Measurements from ENCODE around the gene CENPP.
A peak's percentile ranks its signal among the peaks of the same experiment; 100 is the strongest.

The CENPP gene

GRCh38 chr9:92615790-92616189 lies 290.0 kb downstream of the CENPP start:
- H3K27ac ChIP-seq, result no peak overlapping the region
- TF ChIP-seq, protein P1, sequence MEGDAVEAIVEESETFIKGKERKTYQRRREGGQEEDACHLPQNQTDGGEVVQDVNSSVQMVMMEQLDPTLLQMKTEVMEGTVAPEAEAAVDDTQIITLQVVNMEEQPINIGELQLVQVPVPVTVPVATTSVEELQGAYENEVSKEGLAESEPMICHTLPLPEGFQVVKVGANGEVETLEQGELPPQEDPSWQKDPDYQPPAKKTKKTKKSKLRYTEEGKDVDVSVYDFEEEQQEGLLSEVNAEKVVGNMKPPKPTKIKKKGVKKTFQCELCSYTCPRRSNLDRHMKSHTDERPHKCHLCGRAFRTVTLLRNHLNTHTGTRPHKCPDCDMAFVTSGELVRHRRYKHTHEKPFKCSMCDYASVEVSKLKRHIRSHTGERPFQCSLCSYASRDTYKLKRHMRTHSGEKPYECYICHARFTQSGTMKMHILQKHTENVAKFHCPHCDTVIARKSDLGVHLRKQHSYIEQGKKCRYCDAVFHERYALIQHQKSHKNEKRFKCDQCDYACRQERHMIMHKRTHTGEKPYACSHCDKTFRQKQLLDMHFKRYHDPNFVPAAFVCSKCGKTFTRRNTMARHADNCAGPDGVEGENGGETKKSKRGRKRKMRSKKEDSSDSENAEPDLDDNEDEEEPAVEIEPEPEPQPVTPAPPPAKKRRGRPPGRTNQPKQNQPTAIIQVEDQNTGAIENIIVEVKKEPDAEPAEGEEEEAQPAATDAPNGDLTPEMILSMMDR (conservative IDR thresholded peaks at IDR 0.05; ENCODE audit: low read depth), result no peak
- ChIA-PET CTCF (interaction anchor here (0.6 to 0.8 kb wide), 2 partner anchors 19 to 313 kb away, joined by 3 read pairs; no protein-coding TSS in a partner anchor), POLR2A (ENCODE audit: low non-redundant PET) (no interaction called here)
- no peak for DNase-seq (ENCODE audit: low spot score)

- DNase-seq (ENCODE audit: low spot score), result no peak
- ChIA-PET CTCF (interaction anchor here (0.6 to 0.8 kb wide), 2 partner anchors 18 to 314 kb away, joined by 3 read pairs; no protein-coding TSS in a partner anchor), POLR2A (ENCODE audit: low non-redundant PET) (no interaction called here)
- no peak overlapping the region for H3K27ac ChIP-seq
- TF ChIP-seq, protein P1 (conservative IDR thresholded peaks at IDR 0.05; ENCODE audit: low read depth), result no peak
Measured at GRCh38 chr9:92616199-92616641, 290.5 kb downstream of the CENPP start.

GRCh38 chr9:92616655-92617111 lies 290.9 kb downstream of the CENPP start:
- ChIA-PET POLR2A (ENCODE audit: low non-redundant PET) (no interaction called here), CTCF (no interaction called here)
- DNase-seq (ENCODE audit: low spot score), result no peak
- peak overlapping the region; percentile 2; the same call in 1 of the 2 replicates for H3K27ac ChIP-seq
- TF ChIP-seq, protein P1 (conservative IDR thresholded peaks at IDR 0.05; ENCODE audit: low read depth), result no peak

GRCh38 chr9:92617195-92617813 lies 291.6 kb downstream of the CENPP start:
- ChIA-PET POLR2A (ENCODE audit: low non-redundant PET) (no interaction called here), CTCF (no interaction called here)
- H3K27ac ChIP-seq, result peak overlapping the region; percentile 2
- TF ChIP-seq, protein P1 (conservative IDR thresholded peaks at IDR 0.05; ENCODE audit: low read depth), result no peak
- no peak for DNase-seq (ENCODE audit: low spot score)

DNA sequence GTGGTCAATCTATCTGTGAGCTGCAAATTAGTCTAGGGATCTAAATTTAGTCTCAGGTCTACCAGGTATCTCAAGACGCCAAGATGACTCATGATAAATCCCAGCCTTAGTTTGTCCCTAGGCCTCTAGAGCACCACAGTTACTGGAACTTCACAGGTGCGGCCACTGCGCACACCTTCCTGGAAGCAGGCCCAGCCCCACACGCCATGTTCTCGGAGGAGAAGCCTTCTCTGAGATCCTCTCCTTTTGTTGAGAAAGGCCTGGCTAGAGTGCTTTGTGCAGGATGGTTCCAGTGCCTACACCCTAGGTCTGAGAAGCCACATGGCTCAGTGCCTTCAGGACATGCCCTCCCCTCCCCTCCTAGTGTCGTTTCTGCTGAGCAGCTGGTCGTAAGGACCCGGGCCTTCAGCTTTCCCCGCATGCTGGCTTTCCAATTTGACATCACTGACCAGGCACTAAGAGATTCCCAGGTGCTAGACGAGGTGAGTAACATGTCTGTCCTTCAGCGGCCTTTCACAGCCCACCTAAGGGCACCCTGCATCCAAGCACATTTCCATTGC lies 292.3 kb downstream of the CENPP start:
- TF ChIP-seq, protein P1 (conservative IDR thresholded peaks at IDR 0.05; ENCODE audit: low read depth), result no peak
- ChIA-PET POLR2A (ENCODE audit: low non-redundant PET) (no interaction called here), CTCF (no interaction called here)
- DNase-seq (ENCODE audit: low spot score), result no peak
- H3K27ac ChIP-seq, result peak overlapping the region; percentile 5

- no peak overlapping the region for H3K27ac ChIP-seq
- POLR2A ChIA-PET (ENCODE audit: low non-redundant PET), result no interaction called here
- CTCF ChIA-PET, result no interaction called here
- no peak for DNase-seq (ENCODE audit: low spot score)
- TF ChIP-seq, protein P1 (conservative IDR thresholded peaks at IDR 0.05; ENCODE audit: low read depth), result no peak
Measured at GRCh38 chr9:92618633-92619225, 293.0 kb downstream of the CENPP start.
